Endothelial cell of umbilical vein (primary cell): ENCODE results near the gene RGS7. TPM values are rescaled to one million over a fixed set of nuclear protein-coding genes. Genes with fewer than 3 reads are reported as not detected.

Source experiments
- BruUV-seq: library from RNA; stranded (reverse); fragments of 400-500 nt; replicated peaks from 2 replicates; lab custom pipeline; 2021; lab: Mats Ljungman, UMichigan
- CTCF ChIA-PET: fragments of 300-600, 350-600 bp; sonication (Branson Sonifier 250); formaldehyde crosslinking; loops from one replicate; lab custom pipeline; 2021; ENCODE audit warnings: antibody characterized with exemption, inconsistent platforms; lab: Charles Lee
- POLR2A ChIA-PET: fragments of 300-600, 350-600 bp; sonication (Branson Sonifier 250); formaldehyde crosslinking; loops from one replicate; lab custom pipeline; 2021; ENCODE audit warnings: antibody characterized with exemption, inconsistent platforms; lab: Charles Lee
- DNase-seq: peaks from one replicate; pipeline ENCODE4 v3.0.0-alpha.2; 2011; ENCODE audit warnings: low read depth, low spot score
- FAIRE-seq: peaks from 2 replicates; lab custom pipeline; 2011; peaks lifted over from hg19 to GRCh38; lab: Jason Lieb, UNC
- H2AFZ ChIP-seq: 2 replicates; pipeline ENCODE4 v1.6.0; 2012; ENCODE audit warnings: low read depth, low read length, control low read depth, inconsistent platforms
- H3K27ac ChIP-seq: 2 replicates; pipeline ENCODE4 v1.5.1; 2011; ENCODE audit warnings: low read depth, mild to moderate bottlenecking, control low read depth, low read length, moderate library complexity; ENCODE audit not compliant: insufficient read depth
- H3K27me3 ChIP-seq, 2 experiments: 2 replicates each; pipeline versions ENCODE4 v1.6.0 to v1.6.1; 2011; ENCODE audit warnings: low read length in 2 of 2, mixed read lengths in 1 of 2; ENCODE audit not compliant: control insufficient read depth in 2 of 2, insufficient read depth in 2 of 2
- H3K36me3 ChIP-seq, 2 experiments: 2 replicates in 1 of 2; 3 replicates in 1 of 2; pipeline ENCODE4 v1.5.1; 2011; ENCODE audit warnings: low read length in 2 of 2, mild to moderate bottlenecking in 1 of 2, moderate library complexity in 1 of 2; ENCODE audit not compliant: control insufficient read depth in 2 of 2, insufficient read depth in 2 of 2; ENCODE audit errors: extremely low read depth in 1 of 2
- H3K4me1 ChIP-seq: 3 replicates; pipeline ENCODE4 v1.5.1; 2011; ENCODE audit warnings: mild to moderate bottlenecking, low read length; ENCODE audit not compliant: control insufficient read depth, insufficient read depth; ENCODE audit errors: extremely low read depth
- H3K4me2 ChIP-seq: 2 replicates; pipeline ENCODE4 v1.6.1; 2011; ENCODE audit warnings: low read length, control low read depth, mixed read lengths; ENCODE audit not compliant: insufficient read depth
- H3K4me3 ChIP-seq, 3 experiments: fragments of 200-600 bp in 1 of 3; sonication (generic), shearing (Covaris generic) in 1 of 3; replicated peaks in 1 of 3; 2 replicates each; pipeline ENCODE4 v1.5.1; 2011 to 2016; ENCODE audit warnings: control low read depth in 3 of 3, low read length in 3 of 3, mild to moderate bottlenecking in 2 of 3, inconsistent platforms in 1 of 3, low read depth in 1 of 3, moderate library complexity in 1 of 3; ENCODE audit not compliant: insufficient read depth in 1 of 3
- H3K79me2 ChIP-seq: 2 replicates; pipeline ENCODE4 v1.6.0; 2012; ENCODE audit warnings: low read length, inconsistent platforms; ENCODE audit not compliant: control insufficient read depth, insufficient read depth
- H3K9ac ChIP-seq: replicated peaks from 2 replicates; pipeline ENCODE3; 2011; ENCODE audit warnings: low read length, control low read depth; ENCODE audit not compliant: insufficient read depth; ENCODE audit errors: extremely low read depth
- H3K9me1 ChIP-seq: replicated peaks from 3 replicates; pipeline ENCODE4 v1.6.0; 2011; ENCODE audit warnings: mild to moderate bottlenecking, low read length; ENCODE audit not compliant: control insufficient read depth, insufficient read depth; ENCODE audit errors: extremely low read depth
- H3K9me3 ChIP-seq: replicated peaks from 2 replicates; pipeline ENCODE4 v1.5.1; 2012; ENCODE audit warnings: low read length, inconsistent platforms; ENCODE audit not compliant: control insufficient read depth, insufficient read depth
- H4K20me1 ChIP-seq: replicated peaks from 2 replicates; pipeline ENCODE3; 2011; ENCODE audit warnings: mild to moderate bottlenecking, low read length; ENCODE audit not compliant: control insufficient read depth, insufficient read depth; ENCODE audit errors: extremely low read depth
- EZH2 ChIP-seq: IDR thresholded peaks from 2 replicates; pipeline ENCODE4 v1.6.1; 2012; ENCODE audit warnings: borderline replicate concordance, low read depth, mild to moderate bottlenecking, moderate library complexity, low read length, inconsistent platforms; ENCODE audit not compliant: severe bottlenecking
- FOS ChIP-seq: IDR thresholded peaks from 2 replicates; pipeline ENCODE4 v1.6.1; 2011; ENCODE audit warnings: mild to moderate bottlenecking, low read length, moderate library complexity, borderline replicate concordance; ENCODE audit not compliant: insufficient read depth
- GATA2 ChIP-seq: IDR thresholded peaks from 2 replicates; pipeline ENCODE4 v1.7.0; 2011; ENCODE audit warnings: low read depth, mild to moderate bottlenecking, moderate library complexity, mixed read lengths, low read length; ENCODE audit not compliant: insufficient read length, insufficient read depth
- JUN ChIP-seq: IDR thresholded peaks from 2 replicates; pipeline ENCODE4 v1.6.1; 2011; ENCODE audit warnings: borderline replicate concordance, low read depth; ENCODE audit not compliant: insufficient read length, insufficient read depth
- MYC ChIP-seq: IDR thresholded peaks from one replicate; pipeline ENCODE4 v1.6.1; 2011; ENCODE audit warnings: mild to moderate bottlenecking, low read depth, low read length
- POLR2A ChIP-seq: IDR thresholded peaks from 2 replicates; pipeline ENCODE4 v1.6.1; 2012; ENCODE audit warnings: low read depth, mild to moderate bottlenecking, control low read depth, low read length
- POLR2AphosphoS5 ChIP-seq: IDR thresholded peaks from 2 replicates; pipeline ENCODE4 v1.6.1; 2012; ENCODE audit warnings: low read depth, mild to moderate bottlenecking, control low read depth, low read length, moderate library complexity; ENCODE audit not compliant: insufficient read depth
- dilution Hi-C: fragments of 300-500 bp; cut with MboI; formaldehyde crosslinking; loops from one replicate; pipeline ENCODE4 v1.15.0; 2019; ENCODE audit warnings: low sequenced_read_pairs; ENCODE audit not compliant: extremely low pct_ligation_motif_present
- intact Hi-C: fragments of 100-400 bp; cut with micrococcal nuclease; formaldehyde crosslinking; loops from one replicate; pipeline ENCODE4 v1.10.0; 2022
- polyA plus RNA-seq, 4 experiments: library from polyadenylated mRNA; depleted of rRNA in 3 of 4; stranded (reverse) in 3 of 4; unstranded in 1 of 4; fragments of >200 nt; gene quantifications; 2 replicates each; pipeline versions ENCODE4 v1.2.1 to v1.2.3, GENCODE V29; 2011 to 2012; ENCODE audit warnings: missing spikeins in 1 of 4
- total RNA-seq: library from RNA; stranded (reverse); gene quantifications from 2 replicates; pipeline ENCODE4 v1.2.3, GENCODE V29; 2021
- TF ChIP-seq, protein P1 (sequence below), 2 donors: IDR thresholded peaks; 1 replicate in 1 of 2; 2 replicates in 1 of 2; pipeline ENCODE4 v1.5.1; 2011; ENCODE audit warnings: low read length in 2 of 2, mild to moderate bottlenecking in 2 of 2, moderate library complexity in 2 of 2, control low read depth in 1 of 2, inconsistent platforms in 1 of 2, low read depth in 1 of 2; ENCODE audit not compliant: insufficient read depth in 1 of 2; ENCODE audit errors: extremely low read depth in 1 of 2
- TF ChIP-seq, protein P2 (sequence below): IDR thresholded peaks from 2 replicates; pipeline ENCODE4 v1.6.1; 2011; ENCODE audit not compliant: insufficient read depth, insufficient read length

Gene RGS7
- total and polyA plus RNA-seq, 2 donors (not counting 3 experiments of a cell fraction or from before 2014, with no cell fraction given), result 0.43 to 0.44 TPM

DNA sequence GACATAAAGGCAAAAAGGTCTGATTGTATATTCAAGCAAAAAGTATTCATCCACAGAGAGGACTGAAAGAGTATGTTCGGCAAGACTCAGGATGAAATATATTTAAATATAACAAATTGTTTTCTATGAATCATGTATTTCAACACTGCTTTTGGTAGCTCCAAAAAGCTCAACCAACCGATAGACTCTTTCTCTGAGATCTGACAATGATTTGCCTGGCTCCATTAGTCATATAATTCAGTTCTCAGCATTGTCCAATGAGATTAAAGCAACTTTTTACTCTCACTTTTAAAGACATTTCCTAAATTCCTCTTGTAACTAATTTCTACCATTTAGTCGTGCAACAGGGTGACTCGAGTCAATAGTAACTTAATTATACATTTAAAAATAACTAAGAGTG, 426.0 kb downstream of the RGS7 start:
- ChIA-PET CTCF (no interaction called here), POLR2A (no interaction called here)
- FAIRE-seq, result no peak
- Histone ChIP-seq H3K4me3 (no peak overlapping the region), H3K36me3 (no peaks in the 10 kb centered on the region), H3K4me1 (no peaks in the 10 kb centered on the region), H2AFZ (no peak overlapping the region), H3K9me1 (no peaks in the 10 kb centered on the region), H3K9ac (no peak overlapping the region), H3K4me2 (no peak overlapping the region), H3K79me2 (no peaks in the 10 kb centered on the region), H3K27me3 (no peaks in the 10 kb centered on the region), H3K27ac (no peak overlapping the region), H3K9me3 (no peaks in the 10 kb centered on the region), H4K20me1 (no peaks in the 10 kb centered on the region)
- intact Hi-C loops, result no loop called here
- dilution Hi-C loops, result no loop called here
- BruUV-seq, result no TSS peak
- no peak for DNase-seq
- TF ChIP-seq POLR2A, result no peak
- TF ChIP-seq POLR2AphosphoS5, result no peak
- TF ChIP-seq MYC, result no peak
- TF ChIP-seq, protein P1, sequence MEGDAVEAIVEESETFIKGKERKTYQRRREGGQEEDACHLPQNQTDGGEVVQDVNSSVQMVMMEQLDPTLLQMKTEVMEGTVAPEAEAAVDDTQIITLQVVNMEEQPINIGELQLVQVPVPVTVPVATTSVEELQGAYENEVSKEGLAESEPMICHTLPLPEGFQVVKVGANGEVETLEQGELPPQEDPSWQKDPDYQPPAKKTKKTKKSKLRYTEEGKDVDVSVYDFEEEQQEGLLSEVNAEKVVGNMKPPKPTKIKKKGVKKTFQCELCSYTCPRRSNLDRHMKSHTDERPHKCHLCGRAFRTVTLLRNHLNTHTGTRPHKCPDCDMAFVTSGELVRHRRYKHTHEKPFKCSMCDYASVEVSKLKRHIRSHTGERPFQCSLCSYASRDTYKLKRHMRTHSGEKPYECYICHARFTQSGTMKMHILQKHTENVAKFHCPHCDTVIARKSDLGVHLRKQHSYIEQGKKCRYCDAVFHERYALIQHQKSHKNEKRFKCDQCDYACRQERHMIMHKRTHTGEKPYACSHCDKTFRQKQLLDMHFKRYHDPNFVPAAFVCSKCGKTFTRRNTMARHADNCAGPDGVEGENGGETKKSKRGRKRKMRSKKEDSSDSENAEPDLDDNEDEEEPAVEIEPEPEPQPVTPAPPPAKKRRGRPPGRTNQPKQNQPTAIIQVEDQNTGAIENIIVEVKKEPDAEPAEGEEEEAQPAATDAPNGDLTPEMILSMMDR (IDR thresholded peaks at IDR 0.05; ENCODE audit: extremely low read depth in 1 of 2, insufficient read depth in 1 of 2, low read depth in 1 of 2, low read length in 2 of 2), result no peak
- TF ChIP-seq GATA2, result no peak
- TF ChIP-seq, protein P2, sequence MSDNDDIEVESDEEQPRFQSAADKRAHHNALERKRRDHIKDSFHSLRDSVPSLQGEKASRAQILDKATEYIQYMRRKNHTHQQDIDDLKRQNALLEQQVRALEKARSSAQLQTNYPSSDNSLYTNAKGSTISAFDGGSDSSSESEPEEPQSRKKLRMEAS, result no peak
- TF ChIP-seq EZH2, result no peak
- TF ChIP-seq FOS, result no peak
- TF ChIP-seq JUN, result no peak
